ENCODE results near the gene FIGNL2.

- no peak for TF ChIP-seq CTCF (IDR thresholded peaks at IDR 0.05)
- TF ChIP-seq CBX8 (IDR thresholded peaks at IDR 0.05), result no peak
- TF ChIP-seq EP300 (IDR thresholded peaks at IDR 0.05), result no peak
- TF ChIP-seq MAFK (IDR thresholded peaks at IDR 0.05; ENCODE audit: partially characterized antibody), result no peak
Measured at GRCh38 chr12:51895378-51896135, 47.0 kb upstream of the FIGNL2 start.

Data from A549 (cell line).